SK-N-SH treated with all-trans-retinoic acid at 6 μM for 48 hours (cell line): ENCODE results near the gene TTLL7.

ENCODE experiments used
- ATAC-seq: fragments of 200-7000 bp; cut with Tn5 transposase; 3 replicates; pipeline ENCODE4 v1.9.1; 2020; ENCODE audit warnings: mild to moderate bottlenecking, moderate library complexity
- ARNTL ChIP-seq: fragments of 450-650 bp; formaldehyde crosslinking; IDR thresholded peaks from 2 replicates; pipeline ENCODE4 v1.5.0; 2020; ENCODE audit warnings: low read depth, mild to moderate bottlenecking, moderate library complexity, borderline replicate concordance
- BACH2 ChIP-seq: fragments of 250-450 bp; sonication (Bioruptor Pico); IDR thresholded peaks from 2 replicates; pipeline ENCODE4 v1.9.0; 2021; ENCODE audit warnings: mild to moderate bottlenecking, borderline replicate concordance
- CREB5 ChIP-seq: fragments of 250-450 bp; sonication (Bioruptor Pico); IDR thresholded peaks from 2 replicates; pipeline ENCODE4 v1.5.1; 2020; ENCODE audit warnings: low read depth, mild to moderate bottlenecking, moderate library complexity
- CSDC2 ChIP-seq: fragments of 250-450 bp; sonication (Bioruptor Pico); IDR thresholded peaks from 2 replicates; pipeline ENCODE4 v1.5.0; 2020; ENCODE audit warnings: mild to moderate bottlenecking, moderate library complexity
- CSRNP3 ChIP-seq: fragments of 250-450 bp; sonication (Bioruptor Pico); IDR thresholded peaks from 2 replicates; pipeline ENCODE4 v1.5.1; 2021; ENCODE audit warnings: mild to moderate bottlenecking, moderate library complexity
- ESRRG ChIP-seq: fragments of 250-450 bp; sonication (Bioruptor Pico); IDR thresholded peaks from 2 replicates; pipeline ENCODE4 v1.6.1; 2021; ENCODE audit warnings: mild to moderate bottlenecking
- GLIS3 ChIP-seq: fragments of 250-450 bp; sonication (Bioruptor Pico); IDR thresholded peaks from 2 replicates; pipeline ENCODE4 v1.5.0; 2020; ENCODE audit warnings: mild to moderate bottlenecking, moderate library complexity
- ISL1 ChIP-seq: fragments of 250-450 bp; sonication (Bioruptor Pico); IDR thresholded peaks from 2 replicates; pipeline ENCODE4 v2.1.2; 2022; ENCODE audit warnings: mild to moderate bottlenecking, moderate library complexity
- POU6F1 ChIP-seq: fragments of 250-450 bp; sonication (Bioruptor Pico); IDR thresholded peaks from 2 replicates; pipeline ENCODE4 v1.8.0; 2021; ENCODE audit warnings: low read depth, mild to moderate bottlenecking, moderate library complexity, borderline replicate concordance
- PPARA ChIP-seq: fragments of 250-450 bp; sonication (Bioruptor Pico); IDR thresholded peaks from 2 replicates; pipeline ENCODE4 v1.5.0; 2020; ENCODE audit warnings: mild to moderate bottlenecking, borderline replicate concordance
- RARB ChIP-seq: fragments of 250-450 bp; sonication (Bioruptor Pico); IDR thresholded peaks from 2 replicates; pipeline ENCODE4 v1.8.0; 2021; ENCODE audit warnings: mild to moderate bottlenecking, moderate library complexity
- SNAI2 ChIP-seq: fragments of 250-450 bp; sonication (Bioruptor Pico); IDR thresholded peaks from 2 replicates; pipeline ENCODE4 v1.5.0; 2020; ENCODE audit warnings: mild to moderate bottlenecking, moderate library complexity
- TCF4 ChIP-seq: fragments of 250-450 bp; sonication (Bioruptor Pico); IDR thresholded peaks from 2 replicates; pipeline ENCODE4 v1.8.0; 2021; ENCODE audit warnings: mild to moderate bottlenecking, moderate library complexity, borderline replicate concordance
- TOX ChIP-seq: fragments of 250-450 bp; sonication (Bioruptor Pico); IDR thresholded peaks from 2 replicates; pipeline ENCODE4 v1.8.0; 2021; ENCODE audit warnings: mild to moderate bottlenecking, moderate library complexity, borderline replicate concordance
- TSHZ2 ChIP-seq: fragments of 250-450 bp; sonication (Bioruptor Pico); IDR thresholded peaks from 2 replicates; pipeline ENCODE4 v1.5.0; 2020; ENCODE audit warnings: mild to moderate bottlenecking, moderate library complexity
- ZFP3 ChIP-seq: fragments of 250-450 bp; sonication (Bioruptor Pico); IDR thresholded peaks from 2 replicates; pipeline ENCODE4 v1.5.0; 2020; ENCODE audit warnings: mild to moderate bottlenecking, moderate library complexity
- ZFP30 ChIP-seq: fragments of 450-650 bp; formaldehyde crosslinking; IDR thresholded peaks from 2 replicates; pipeline ENCODE4 v1.5.0; 2022; ENCODE audit warnings: mild to moderate bottlenecking, moderate library complexity
- ZNF565 ChIP-seq: fragments of 450-650 bp; formaldehyde crosslinking; conservative IDR thresholded peaks from 2 replicates; pipeline ENCODE4 v1.5.0; 2020; ENCODE audit warnings: low read depth, mild to moderate bottlenecking, moderate library complexity
- ZNF70 ChIP-seq: fragments of 450-650 bp; formaldehyde crosslinking; IDR thresholded peaks from 2 replicates; pipeline ENCODE4 v1.5.0; 2020; ENCODE audit warnings: mild to moderate bottlenecking, moderate library complexity

TTLL7 gene

GRCh38 chr1:84008631-84009030, 9.7 kb upstream of the TTLL7 start:
- no peak for ATAC-seq
- TF ChIP-seq BACH2, result no peak
- no peak for TF ChIP-seq RARB (CRISPR knock-in tag)
- no peak for TF ChIP-seq ARNTL
- no peak for TF ChIP-seq CSRNP3 (CRISPR knock-in tag)
- TF ChIP-seq SNAI2 (CRISPR knock-in tag), result no peak
- TF ChIP-seq ZFP3 (CRISPR knock-in tag), result no peak
- TF ChIP-seq ZFP30, result no peak
- TF ChIP-seq TCF4 (CRISPR knock-in tag), result no peak
- no peak for TF ChIP-seq CREB5 (CRISPR knock-in tag)
- TF ChIP-seq, all 23 proteins: peak for 0

- TF ChIP-seq TCF4 (CRISPR knock-in tag), result no peak
- no peak for TF ChIP-seq ZFP3 (CRISPR knock-in tag)
- TF ChIP-seq RARB (CRISPR knock-in tag), result no peak
- no peak for TF ChIP-seq POU6F1 (CRISPR knock-in tag)
- no peak for TF ChIP-seq ZNF565 (CRISPR knock-in tag)
- TF ChIP-seq ZNF70, result no peak
- no peak for TF ChIP-seq CREB5 (CRISPR knock-in tag)
- no peak for TF ChIP-seq PPARA (CRISPR knock-in tag)
- no peak for TF ChIP-seq ESRRG (CRISPR knock-in tag)
- TF ChIP-seq CSDC2, result no peak
- ATAC-seq, result no peak
Measured at GRCh38 chr1:84006591-84006990, 7.7 kb upstream of the TTLL7 start.

- TF ChIP-seq ZFP30 (no peak), TOX (CRISPR knock-in tag) (no peak), CREB5 (CRISPR knock-in tag) (no peak), BACH2 (no peak), TCF4 (CRISPR knock-in tag) (no peak)
- TF ChIP-seq, all 23 proteins: peak for 0
- ATAC-seq, result no peak
Measured at GRCh38 chr1:84001501-84001900, 2.6 kb upstream of the TTLL7 start.

GRCh38 chr1:84000954-84001495, 2.1 kb upstream of the TTLL7 start:
- ATAC-seq, result no peak
- TF ChIP-seq CSRNP3 (CRISPR knock-in tag) (no peak), CSDC2 (no peak), ZNF70 (no peak), CREB5 (CRISPR knock-in tag) (no peak), BACH2 (no peak), ESRRG (CRISPR knock-in tag) (no peak), TSHZ2 (no peak), GLIS3 (no peak), ISL1 (CRISPR knock-in tag) (no peak), ZFP30 (no peak), SNAI2 (CRISPR knock-in tag) (no peak), TCF4 (CRISPR knock-in tag) (no peak), POU6F1 (CRISPR knock-in tag) (no peak)
